H9 (cell line): Measurements from ENCODE around the gene RCSD1. TPM values are rescaled to one million over a fixed set of nuclear protein-coding genes. Genes with fewer than 3 reads are reported as not detected.

Experiments
- DNase-seq: peaks from one replicate; pipeline ENCODE4 v3.0.0-alpha.2; 2017
- H2AFZ ChIP-seq: one replicate; pipeline ENCODE4 v1.6.1; 2013; ENCODE audit warnings: mild to moderate bottlenecking, low read length, control low read depth, moderate library complexity
- H2AK5ac ChIP-seq: 2 replicates; pipeline ENCODE4 v1.6.1; 2013; ENCODE audit warnings: low read length, control low read depth, mixed read lengths; ENCODE audit not compliant: insufficient read length
- H2BK120ac ChIP-seq: one replicate; pipeline ENCODE4 v1.6.1; 2013; ENCODE audit warnings: low read depth, mild to moderate bottlenecking, low read length, control low read depth, inconsistent platforms; ENCODE audit not compliant: poor library complexity, severe bottlenecking
- H2BK12ac ChIP-seq: 2 replicates; pipeline ENCODE4 v1.6.1; 2013; ENCODE audit warnings: low read length, control low read depth, mixed read lengths, low read depth; ENCODE audit not compliant: insufficient read length
- H2BK15ac ChIP-seq: 2 replicates; pipeline ENCODE4 v1.6.1; 2013; ENCODE audit warnings: low read depth, low read length, control low read depth
- H2BK20ac ChIP-seq: one replicate; pipeline ENCODE4 v1.6.1; 2013; ENCODE audit warnings: low read depth, mild to moderate bottlenecking, low read length, control low read depth, inconsistent platforms; ENCODE audit not compliant: poor library complexity, severe bottlenecking
- H2BK5ac ChIP-seq: 2 replicates; pipeline ENCODE4 v1.6.1; 2013; ENCODE audit warnings: low read length, control low read depth, mixed read lengths; ENCODE audit not compliant: insufficient read length
- H3K14ac ChIP-seq: 2 replicates; pipeline ENCODE4 v1.6.1; 2013; ENCODE audit warnings: low read length, control low read depth; ENCODE audit not compliant: insufficient read depth
- H3K18ac ChIP-seq: 2 replicates; pipeline ENCODE4 v1.6.1; 2013; ENCODE audit warnings: low read depth, mild to moderate bottlenecking, mixed read lengths, low read length, control low read depth; ENCODE audit not compliant: insufficient read length
- H3K23ac ChIP-seq: 2 replicates; pipeline ENCODE4 v1.6.1; 2013; ENCODE audit warnings: low read length, control low read depth, mixed read lengths, low read depth; ENCODE audit not compliant: insufficient read length
- H3K23me2 ChIP-seq: 2 replicates; pipeline ENCODE4 v1.6.1; 2013; ENCODE audit warnings: low read depth, mild to moderate bottlenecking, mixed read lengths, low read length, control low read depth; ENCODE audit not compliant: insufficient read length, poor library complexity, severe bottlenecking
- H3K27ac ChIP-seq: 2 replicates; pipeline ENCODE4 v1.5.1; 2013; ENCODE audit warnings: low read length, control low read depth, mixed read lengths, low read depth; ENCODE audit not compliant: insufficient read length
- H3K27me3 ChIP-seq: 2 replicates; pipeline ENCODE4 v1.6.1; 2013; ENCODE audit warnings: low read length, control low read depth, inconsistent platforms; ENCODE audit not compliant: insufficient read depth
- H3K4ac ChIP-seq: 2 replicates; pipeline ENCODE4 v1.6.1; 2013; ENCODE audit warnings: low read depth, mild to moderate bottlenecking, control low read depth, inconsistent platforms, low read length, moderate library complexity
- H3K4me1 ChIP-seq: 2 replicates; pipeline ENCODE4 v1.6.1; 2013; ENCODE audit warnings: low read length, control low read depth, inconsistent platforms; ENCODE audit not compliant: insufficient read depth
- H3K4me2 ChIP-seq: 2 replicates; pipeline ENCODE4 v1.6.1; 2013; ENCODE audit warnings: low read length, control low read depth, mixed read lengths; ENCODE audit not compliant: insufficient read length, insufficient read depth
- H3K56ac ChIP-seq: 2 replicates; pipeline ENCODE4 v1.6.1; 2013; ENCODE audit warnings: low read depth, mild to moderate bottlenecking, mixed read lengths, low read length, control low read depth; ENCODE audit not compliant: insufficient read length
- H3K79me1 ChIP-seq: 2 replicates; pipeline ENCODE4 v1.6.1; 2013; ENCODE audit warnings: low read depth, mild to moderate bottlenecking, moderate library complexity, low read length, control low read depth, inconsistent platforms; ENCODE audit not compliant: insufficient read depth, poor library complexity, severe bottlenecking
- H3K79me2 ChIP-seq: 2 replicates; pipeline ENCODE4 v1.6.1; 2013; ENCODE audit warnings: low read length, control low read depth, inconsistent platforms; ENCODE audit not compliant: insufficient read depth
- H3K9ac ChIP-seq: 2 replicates; pipeline ENCODE4 v1.6.1; 2013; ENCODE audit warnings: low read length, control low read depth, mixed read lengths; ENCODE audit not compliant: insufficient read length; ENCODE audit errors: extremely low read depth
- H3K9me3 ChIP-seq: one replicate; pipeline ENCODE4 v1.6.1; 2013; ENCODE audit warnings: low read depth, low read length, inconsistent platforms; ENCODE audit not compliant: control insufficient read depth
- H3T11ph ChIP-seq: one replicate; pipeline ENCODE4 v1.6.1; 2013; ENCODE audit warnings: mild to moderate bottlenecking, low read length, control low read depth, inconsistent platforms
- H4K20me1 ChIP-seq: one replicate; pipeline ENCODE4 v1.6.1; 2013; ENCODE audit not compliant: control insufficient read depth, insufficient read length, insufficient read depth
- H4K5ac ChIP-seq: 2 replicates; pipeline ENCODE4 v1.6.1; 2013; ENCODE audit warnings: low read depth, mild to moderate bottlenecking, mixed read lengths, low read length, control low read depth; ENCODE audit not compliant: insufficient read length
- H4K8ac ChIP-seq: replicated peaks from 2 replicates; pipeline ENCODE4 v1.6.1; 2013; ENCODE audit warnings: low read length, control low read depth, mixed read lengths, low read depth; ENCODE audit not compliant: insufficient read length
- H4K91ac ChIP-seq: 2 replicates; pipeline ENCODE4 v1.6.1; 2013; ENCODE audit warnings: low read depth, mild to moderate bottlenecking, moderate library complexity, mixed read lengths, low read length, control low read depth; ENCODE audit not compliant: insufficient read length
- H3K27ac Mint-ChIP-seq, 3 experiments: 2 replicates in 2 of 3; 3 replicates in 1 of 3; pipeline ENCODE4 v1.8.0; 2020 to 2021; ENCODE audit warnings: mixed read lengths in 3 of 3, mild to moderate bottlenecking in 1 of 3, moderate library complexity in 1 of 3
- H3K27me3 Mint-ChIP-seq: 2 replicates; pipeline ENCODE4 v1.8.0; 2021; ENCODE audit warnings: low read depth, mild to moderate bottlenecking, moderate library complexity, mixed read lengths
- H3K36me3 Mint-ChIP-seq, 3 experiments: 2 replicates in 2 of 3; 3 replicates in 1 of 3; pipeline ENCODE4 v1.8.0; 2020 to 2021; ENCODE audit warnings: low read depth in 3 of 3, mixed read lengths in 3 of 3; ENCODE audit not compliant: insufficient read depth in 1 of 3
- H3K4me1 Mint-ChIP-seq, 2 experiments: 2 replicates each; pipeline ENCODE4 v1.8.0; 2020; ENCODE audit warnings: mixed read lengths in 2 of 2
- H3K4me3 Mint-ChIP-seq, 2 experiments: 2 replicates in 1 of 2; 3 replicates in 1 of 2; pipeline ENCODE4 v1.8.0; 2020 to 2021; ENCODE audit warnings: mild to moderate bottlenecking in 2 of 2, mixed read lengths in 2 of 2, moderate library complexity in 1 of 2
- H3K9me3 Mint-ChIP-seq, 2 experiments: 2 replicates in 1 of 2; 3 replicates in 1 of 2; pipeline ENCODE4 v1.8.0; 2020; ENCODE audit warnings: mild to moderate bottlenecking in 2 of 2, mixed read lengths in 2 of 2, moderate library complexity in 1 of 2
- CTCF ChIP-seq: fragments of 200-600 bp; sonication (generic); conservative IDR thresholded peaks from 3 replicates; pipeline ENCODE4 v1.8.0; 2021; ENCODE audit warnings: antibody characterized with exemption, mild to moderate bottlenecking
- WGBS: extraction: QIAGEN DNeasy Blood & Tissue Kit; methylation state at CpG from one replicate; pipeline ENCODE4 v1.1.7; 2013; ENCODE audit warnings: missing lambda C conversion rate, low lambda C conversion rate, mixed read lengths; ENCODE audit not compliant: insufficient read length; ENCODE audit errors: extremely low coverage; 5-methylcytosine and 5-hydroxymethylcytosine counted together
- total RNA-seq: library from RNA; stranded (reverse); gene quantifications from 2 replicates; pipeline ENCODE4 v1.2.1, GENCODE V29; 2021

RCSD1 gene
- total RNA-seq, 1 experiment from 2014 or later: 0.13 TPM

- Mint-ChIP-seq H3K36me3 (no peaks in the 10 kb centered on the region), H3K4me3 (no peak overlapping the region), H3K9me3 (no peaks in the 10 kb centered on the region), H3K27me3 (peaks cover 7% of the 10 kb centered on the region), H3K4me1 (peaks cover 0 to 5% of the 10 kb centered on the region in 2 experiments; a peak in 1 of 4 replicates), H3K27ac (no peak overlapping the region)
- Histone ChIP-seq H2BK12ac (no peak overlapping the region), H4K91ac (no peak overlapping the region), H3T11ph (no peak overlapping the region), H3K27ac (no peak overlapping the region), H3K4me1 (no peaks in the 10 kb centered on the region), H2AK5ac (no peak overlapping the region), H4K5ac (no peak overlapping the region), H3K27me3 (no peaks in the 10 kb centered on the region), H2BK5ac (no peak overlapping the region), H2BK120ac (no peak overlapping the region), H3K56ac (no peak overlapping the region), H3K4ac (no peak overlapping the region), H3K79me1 (no peaks in the 10 kb centered on the region), H4K20me1 (no peaks in the 10 kb centered on the region), H2BK15ac (no peak overlapping the region), H3K9ac (no peak overlapping the region), H3K18ac (no peak overlapping the region), H2AFZ (no peak overlapping the region), H4K8ac (no peak overlapping the region), H3K23me2 (no peaks in the 10 kb centered on the region), H3K4me2 (no peak overlapping the region), H3K14ac (no peak overlapping the region), H3K23ac (no peak overlapping the region), H3K9me3 (no peaks in the 10 kb centered on the region), H3K79me2 (no peaks in the 10 kb centered on the region), H2BK20ac (no peak overlapping the region)
- no peak for TF ChIP-seq CTCF
- no peak for DNase-seq
- WGBS: no CpG with 5 or more reads among the region's 3 CpGs
These were observed 12.4 kb downstream of the RCSD1 start for GRCh38 chr1:167642501-167642826.
